ENCODE results near the gene BPIFB2. TPM values are rescaled to one million over a fixed set of nuclear protein-coding genes. Genes with fewer than 3 reads are reported as not detected.

Gene BPIFB2
- total and polyA plus RNA-seq, 2 donors from 2014 or later, result not detected

DNA sequence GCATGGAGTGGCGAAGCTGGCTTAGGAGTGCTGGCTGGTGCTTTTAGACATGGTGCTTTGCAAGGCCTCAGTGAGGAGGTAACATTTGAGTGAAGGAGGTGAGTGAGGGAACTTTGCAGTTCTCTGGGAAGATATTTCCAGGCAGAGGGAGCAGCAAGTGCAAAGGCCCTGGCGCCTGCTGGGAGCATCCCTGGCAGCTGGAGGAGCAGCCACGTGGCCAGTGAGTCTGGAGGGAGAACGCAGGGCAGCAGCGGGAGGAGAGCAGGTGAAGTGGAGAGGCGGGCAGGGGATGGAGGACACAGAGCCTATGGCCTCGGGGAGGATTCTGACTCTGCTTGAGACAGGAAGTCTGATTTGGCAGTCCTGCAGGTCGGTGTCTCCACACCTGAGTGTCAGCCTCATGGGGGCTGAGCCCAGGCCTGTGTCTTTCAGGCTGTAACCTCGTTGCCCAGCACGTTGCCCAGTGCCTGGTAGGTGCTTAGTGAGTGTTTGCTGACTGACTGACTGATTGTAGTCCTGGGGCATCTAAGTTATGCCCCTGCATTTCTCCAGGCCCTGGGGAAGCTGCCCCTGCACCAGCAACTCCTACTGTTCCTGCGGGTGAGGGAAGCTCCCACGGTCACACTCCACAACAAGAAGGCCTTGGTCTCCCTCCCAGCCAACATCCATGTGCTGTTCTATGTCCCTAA is 60.9 kb downstream of the BPIFB2 start:
- FAIRE-seq (no peak), DNase-seq (no peak)
- TF ChIP-seq, protein P1, sequence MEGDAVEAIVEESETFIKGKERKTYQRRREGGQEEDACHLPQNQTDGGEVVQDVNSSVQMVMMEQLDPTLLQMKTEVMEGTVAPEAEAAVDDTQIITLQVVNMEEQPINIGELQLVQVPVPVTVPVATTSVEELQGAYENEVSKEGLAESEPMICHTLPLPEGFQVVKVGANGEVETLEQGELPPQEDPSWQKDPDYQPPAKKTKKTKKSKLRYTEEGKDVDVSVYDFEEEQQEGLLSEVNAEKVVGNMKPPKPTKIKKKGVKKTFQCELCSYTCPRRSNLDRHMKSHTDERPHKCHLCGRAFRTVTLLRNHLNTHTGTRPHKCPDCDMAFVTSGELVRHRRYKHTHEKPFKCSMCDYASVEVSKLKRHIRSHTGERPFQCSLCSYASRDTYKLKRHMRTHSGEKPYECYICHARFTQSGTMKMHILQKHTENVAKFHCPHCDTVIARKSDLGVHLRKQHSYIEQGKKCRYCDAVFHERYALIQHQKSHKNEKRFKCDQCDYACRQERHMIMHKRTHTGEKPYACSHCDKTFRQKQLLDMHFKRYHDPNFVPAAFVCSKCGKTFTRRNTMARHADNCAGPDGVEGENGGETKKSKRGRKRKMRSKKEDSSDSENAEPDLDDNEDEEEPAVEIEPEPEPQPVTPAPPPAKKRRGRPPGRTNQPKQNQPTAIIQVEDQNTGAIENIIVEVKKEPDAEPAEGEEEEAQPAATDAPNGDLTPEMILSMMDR (IDR thresholded peaks at IDR 0.05; ENCODE audit: borderline replicate concordance, extremely low read depth, insufficient read depth), result no peak
- no peak overlapping the region for H3K4me3 ChIP-seq (ENCODE audit: low read length in 3 of 3)
- no peaks in the 10 kb centered on the region for H3K4me1 ChIP-seq (ENCODE audit: control insufficient read depth in 2 of 3, insufficient read depth in 2 of 3, low read depth in 1 of 3, low read length in 3 of 3)
- no peak overlapping the region for H3K27ac ChIP-seq (ENCODE audit: low read depth in 2 of 2, low read length in 2 of 2)
- intact Hi-C loops (cut with DNase I), result no loop called here
- no peaks in the 10 kb centered on the region for H3K36me3 ChIP-seq (ENCODE audit: control insufficient read depth in 2 of 3, insufficient read depth in 3 of 3, low read length in 3 of 3)
- H3K9me3 ChIP-seq (ENCODE audit: control insufficient read depth in 2 of 3, insufficient read depth in 1 of 3, low read length in 3 of 3), result no peaks in the 10 kb centered on the region
- no peak overlapping the region for H3K9ac ChIP-seq (ENCODE audit: low read length in 3 of 3)
- no peaks in the 10 kb centered on the region for H3K27me3 ChIP-seq (ENCODE audit: control insufficient read depth, insufficient read depth, low read length)

GRCh38 chr20:33069673-33070072 is 62.2 kb downstream of the BPIFB2 start:
- Histone ChIP-seq H3K36me3 (ENCODE audit: control insufficient read depth in 2 of 3, insufficient read depth in 3 of 3, low read length in 3 of 3) (no peaks in the 10 kb centered on the region), H3K9ac (ENCODE audit: low read length in 3 of 3) (no peak overlapping the region), H3K27me3 (ENCODE audit: control insufficient read depth, insufficient read depth, low read length) (no peaks in the 10 kb centered on the region), H3K9me3 (ENCODE audit: control insufficient read depth in 2 of 3, insufficient read depth in 1 of 3, low read length in 3 of 3) (no peaks in the 10 kb centered on the region), H3K4me3 (ENCODE audit: low read length in 3 of 3) (no peak overlapping the region), H3K27ac (ENCODE audit: low read depth in 2 of 2, low read length in 2 of 2) (no peak overlapping the region), H3K4me1 (ENCODE audit: control insufficient read depth in 2 of 3, insufficient read depth in 2 of 3, low read depth in 1 of 3, low read length in 3 of 3) (no peaks in the 10 kb centered on the region)
- no peak for FAIRE-seq
- intact Hi-C loops (cut with DNase I), result no loop called here
- TF ChIP-seq, protein P1 (IDR thresholded peaks at IDR 0.05; ENCODE audit: borderline replicate concordance, extremely low read depth, insufficient read depth), result no peak
- no peak for DNase-seq

DNA sequence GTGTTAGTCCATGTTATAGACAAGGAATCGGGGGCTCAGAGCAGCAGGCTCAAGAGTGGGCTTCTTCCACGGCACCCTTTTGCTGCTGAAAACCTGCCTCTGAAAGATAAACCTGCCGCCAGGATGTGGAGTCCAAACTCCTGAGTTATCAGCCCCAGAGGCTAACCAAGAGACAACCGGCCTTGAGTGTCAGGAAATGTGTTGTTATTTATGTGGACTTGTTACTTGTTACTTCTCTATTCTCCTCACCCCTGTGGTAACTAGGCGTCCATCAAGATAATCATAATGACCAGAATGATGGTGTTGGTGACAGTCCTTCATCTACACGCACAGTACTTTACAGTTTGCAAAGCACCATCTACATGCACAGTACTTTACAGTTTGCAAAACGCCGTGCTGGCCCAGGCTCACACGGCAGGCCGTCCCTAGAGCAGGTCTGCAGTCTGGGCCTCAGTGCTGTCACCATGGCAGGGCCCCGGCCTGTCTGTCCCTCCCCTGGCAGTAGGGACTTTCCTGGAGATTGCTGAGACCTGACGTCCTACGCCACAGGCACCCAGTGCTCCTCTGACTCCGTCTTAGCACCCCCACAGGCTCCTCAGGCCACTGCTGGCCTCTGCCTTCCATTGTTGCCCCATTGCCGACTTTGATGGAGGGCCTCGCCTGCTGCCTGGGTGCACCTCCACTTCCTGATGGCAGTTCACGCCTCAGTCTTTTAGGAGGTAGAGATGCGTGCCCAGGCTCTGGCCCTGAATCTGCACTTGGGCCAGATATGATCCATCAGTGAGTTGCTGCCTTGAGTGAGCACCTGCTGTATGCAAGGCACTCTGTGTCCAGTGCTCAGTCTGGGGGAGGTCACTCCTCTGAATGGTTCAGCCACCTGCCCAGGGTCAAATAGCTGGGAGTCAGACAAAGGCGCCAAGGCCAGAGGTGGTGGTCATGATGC is 62.9 kb downstream of the BPIFB2 start:
- Histone ChIP-seq H3K4me3 (ENCODE audit: low read length in 3 of 3) (no peak overlapping the region), H3K36me3 (ENCODE audit: control insufficient read depth in 2 of 3, insufficient read depth in 3 of 3, low read length in 3 of 3) (no peaks in the 10 kb centered on the region), H3K9ac (ENCODE audit: low read length in 3 of 3) (no peak overlapping the region), H3K4me1 (ENCODE audit: control insufficient read depth in 2 of 3, insufficient read depth in 2 of 3, low read depth in 1 of 3, low read length in 3 of 3) (no peaks in the 10 kb centered on the region), H3K27me3 (ENCODE audit: control insufficient read depth, insufficient read depth, low read length) (no peaks in the 10 kb centered on the region), H3K9me3 (ENCODE audit: control insufficient read depth in 2 of 3, insufficient read depth in 1 of 3, low read length in 3 of 3) (no peaks in the 10 kb centered on the region), H3K27ac (ENCODE audit: low read depth in 2 of 2, low read length in 2 of 2) (no peak overlapping the region)
- no peak for DNase-seq
- no peak for FAIRE-seq
- intact Hi-C loops (cut with DNase I), result no loop called here
- TF ChIP-seq, protein P1 (IDR thresholded peaks at IDR 0.05; ENCODE audit: borderline replicate concordance, extremely low read depth, insufficient read depth), result no peak
